Measurements from ENCODE around the gene RPL4. TPM values are rescaled to one million over a fixed set of nuclear protein-coding genes. Genes with fewer than 3 reads are reported as not detected.

The RPL4 gene
- total RNA-seq, 2 experiments from 2014 or later: 5,151 to 5,211 TPM

- ChIA-PET CTCF (interaction anchor here (0.9 kb wide), 1 partner anchor 47 kb away, joined by 4 read pairs; no protein-coding TSS in a partner anchor), POLR2A (no interaction called here)
- H3K4me3 Mint-ChIP-seq: no peak overlapping the region
- H3K9me3 Mint-ChIP-seq: no peaks in the 10 kb centered on the region
- no peaks in the 10 kb centered on the region for H3K27me3 Mint-ChIP-seq
- intact Hi-C loops (cut with micrococcal nuclease): no loop called here
- peaks cover 18% of the 10 kb centered on the region for H3K4me1 Mint-ChIP-seq (ENCODE audit: low read depth)
- DNase-seq: no peak
- H3K27ac Mint-ChIP-seq: no peak overlapping the region
- H3K36me3 Mint-ChIP-seq: peaks cover 17% of the 10 kb centered on the region
Observed at GRCh38 chr15:66452420-66452819, 52.2 kb downstream of the RPL4 start.

Small RNA genes within 50 kb of the gene (microRNA-seq; reads per million reads assigned to microRNA genes)
- not detected for gene MIR4512 (ENCODE audit: borderline microRNAs expressed, borderline number of aligned reads, borderline replicate concordance)

Other genes with a start within 250 kb of the RPL4 start
- gene DIS3L, start 211.3 kb downstream of the RPL4 start, total RNA-seq: 10 to 100 TPM; 23.5 to 26.3 TPM
- gene TIPIN, start 148.2 kb downstream of the RPL4 start, total RNA-seq: 10 to 100 TPM; 43.2 to 45.9 TPM
- gene MAP2K1, start 117.9 kb downstream of the RPL4 start, total RNA-seq: 10 to 100 TPM; 91.8 to 91.9 TPM
- 10 to 100 TPM; 23.4 to 25.3 TPM for gene SNAPC5, start 7.1 kb downstream of the RPL4 start, total RNA-seq
- 10 to 100 TPM; 29.6 to 31.1 TPM for gene ZWILCH, start 471 bp upstream of the RPL4 start, total RNA-seq
- gene LCTL, start 61.1 kb upstream of the RPL4 start, total RNA-seq: not detected
- gene SMAD6, start 197.4 kb upstream of the RPL4 start, total RNA-seq: under 1 TPM; 0.07 to 0.24 TPM

All from activated CD4-positive, alpha-beta memory T cell treated with anti-CD3 and anti-CD28 coated beads for 36 hours (primary cell).